GM12872 (cell line): ENCODE results near the gene NOTCH4.

ENCODE experiments used
- CTCF ChIP-seq: IDR thresholded peaks from 3 replicates; pipeline ENCODE4 v1.5.1; 2011; ENCODE audit warnings: low read depth, mild to moderate bottlenecking, low read length, moderate library complexity; ENCODE audit not compliant: insufficient read depth

The NOTCH4 gene

DNA sequence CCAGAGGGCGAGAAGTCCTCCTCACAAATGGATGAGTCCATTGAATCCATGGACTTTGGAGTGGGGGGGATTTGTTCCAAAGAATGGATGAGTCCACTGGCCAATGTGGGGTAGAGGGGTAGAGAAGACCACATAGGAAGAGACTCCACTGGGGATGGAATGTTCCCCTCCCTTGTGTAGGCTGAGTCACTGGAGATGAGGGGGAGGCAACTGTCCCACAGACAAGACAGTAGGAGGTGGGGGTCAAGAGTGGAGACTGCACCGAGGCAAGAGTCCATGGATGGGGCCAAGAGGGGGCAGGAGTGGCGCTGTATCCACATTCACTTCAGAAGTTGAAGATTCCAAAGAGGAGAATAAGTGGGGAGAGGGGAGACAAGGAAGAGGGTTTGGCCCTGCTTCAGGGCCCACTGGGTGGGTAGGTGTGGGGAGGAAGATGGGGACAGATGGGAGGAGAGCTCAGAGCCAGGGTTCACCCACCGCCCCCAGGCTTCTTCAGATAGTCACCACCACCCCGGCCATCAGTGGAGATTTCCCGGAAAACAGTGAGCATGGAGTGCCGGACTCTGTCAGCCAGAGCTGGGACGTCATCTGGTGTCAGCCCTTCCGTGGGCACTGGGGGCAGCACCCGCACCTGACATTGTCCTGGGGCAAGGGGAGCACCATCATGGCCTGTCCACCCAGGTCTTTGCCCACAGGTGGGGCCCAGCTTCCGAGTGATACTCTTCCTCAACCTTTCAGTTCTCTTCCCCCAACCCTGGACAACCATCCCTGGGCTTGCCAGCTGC, 54.9 kb downstream of the NOTCH4 start:
- 0 out of 3 replicates have a peak, but pooled peaks have one; percentile 13 for TF ChIP-seq CTCF

DNA sequence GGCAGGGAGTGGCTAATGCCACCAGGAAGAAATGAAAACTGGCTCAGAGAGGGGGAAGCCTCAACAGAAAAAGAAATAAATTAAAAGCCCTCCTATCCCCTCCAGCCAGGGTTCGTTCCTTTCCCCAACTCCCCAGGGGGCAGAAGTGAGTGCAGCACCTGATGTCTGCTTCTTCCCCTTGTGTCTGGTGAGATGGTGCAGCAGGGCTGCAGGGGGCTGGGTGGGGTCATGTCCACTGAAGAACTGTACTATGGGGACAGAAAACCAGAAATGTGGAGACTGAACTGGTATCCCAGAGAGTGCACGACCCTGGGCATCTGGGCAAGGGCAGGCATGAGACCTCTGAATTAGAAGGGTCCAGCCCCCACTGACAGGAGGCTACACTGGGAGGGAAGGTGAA, 55.5 kb downstream of the NOTCH4 start:
- TF ChIP-seq CTCF: no peak

DNA sequence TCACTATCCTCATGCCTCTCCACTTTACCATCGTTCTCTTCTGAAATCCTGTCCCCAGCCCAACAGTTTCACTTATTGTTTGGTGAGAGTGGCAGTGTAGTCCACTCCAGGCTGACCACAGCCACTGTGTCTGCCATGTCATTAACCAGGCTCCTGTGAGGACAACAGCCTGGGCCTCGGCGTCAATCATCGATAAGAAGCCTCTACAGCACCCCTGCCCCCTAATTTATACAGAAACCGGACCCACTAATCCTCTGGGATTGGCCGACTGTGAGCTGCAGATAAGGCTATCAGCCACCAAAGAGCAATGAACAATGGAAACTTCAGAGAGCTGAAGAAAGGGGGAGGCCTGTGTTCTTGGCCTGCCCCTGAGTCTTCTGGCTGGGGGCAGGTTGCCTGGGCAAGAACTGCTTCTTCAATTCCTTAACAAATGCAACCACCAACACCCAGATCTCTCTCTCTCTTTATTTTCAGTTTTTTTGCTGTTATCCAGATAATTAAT, 56.1 kb downstream of the NOTCH4 start:
- TF ChIP-seq CTCF: no peak

GRCh38 chr6:32167154-32167760, 56.6 kb downstream of the NOTCH4 start:
- TF ChIP-seq CTCF: no peak

DNA sequence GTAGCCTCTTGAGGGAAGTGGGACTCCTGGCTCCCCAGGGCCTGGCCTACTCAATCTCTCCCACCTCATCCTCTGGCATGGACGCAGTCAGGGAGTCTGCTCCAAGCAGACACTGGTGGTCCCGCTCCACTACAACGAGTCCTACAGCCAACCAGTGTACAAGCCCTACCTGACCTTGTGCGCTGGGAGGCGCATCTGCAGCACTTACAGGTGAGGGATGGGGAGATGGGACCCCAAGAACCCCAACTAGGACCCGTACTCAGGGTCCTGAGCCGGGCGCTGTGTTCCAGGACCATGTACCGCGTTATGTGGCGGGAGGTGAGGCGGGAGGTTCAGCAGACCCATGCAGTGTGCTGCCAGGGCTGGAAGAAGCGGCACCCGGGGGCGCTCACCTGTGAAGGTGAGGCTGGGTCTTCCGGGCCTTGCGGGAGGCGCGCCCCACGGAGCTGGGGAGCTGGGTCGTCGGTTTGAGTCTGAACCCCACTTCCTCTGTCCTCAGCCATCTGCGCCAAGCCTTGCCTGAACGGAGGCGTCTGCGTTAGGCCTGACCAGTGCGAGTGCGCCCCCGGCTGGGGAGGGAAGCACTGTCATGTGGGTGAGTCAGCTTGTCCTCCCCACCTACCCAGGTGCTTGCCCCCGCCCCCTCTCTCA, 57.3 kb downstream of the NOTCH4 start:
- TF ChIP-seq CTCF: no peak

DNA sequence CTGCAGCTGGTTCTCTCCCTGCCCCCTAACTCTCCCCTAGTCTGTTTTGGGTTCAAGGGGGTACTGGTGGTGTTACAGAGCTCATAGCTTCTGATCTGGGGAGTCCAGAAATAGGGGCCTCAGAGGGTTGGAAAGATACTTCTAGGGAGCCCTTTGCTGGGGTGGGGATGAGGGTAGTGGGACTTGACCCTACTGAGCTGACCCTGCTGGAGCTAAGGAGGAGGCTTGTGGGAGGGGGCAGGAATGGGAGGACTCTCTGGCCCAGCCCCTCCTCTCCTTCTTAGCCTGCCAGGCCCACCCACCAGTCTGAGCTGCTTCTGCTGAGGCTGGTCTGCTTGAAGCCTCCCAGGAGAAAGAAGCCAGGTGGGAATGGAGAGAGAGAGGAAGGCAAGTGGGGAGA, 59.6 kb downstream of the NOTCH4 start, which contains the start of gene EGFL8:
Gene EGFL8 (plus strand): TSS at position 301 of the 400 bp plus-strand sequence. CDS start 1,571 bp downstream, outside the sequence.
- TF ChIP-seq CTCF: no peak

DNA sequence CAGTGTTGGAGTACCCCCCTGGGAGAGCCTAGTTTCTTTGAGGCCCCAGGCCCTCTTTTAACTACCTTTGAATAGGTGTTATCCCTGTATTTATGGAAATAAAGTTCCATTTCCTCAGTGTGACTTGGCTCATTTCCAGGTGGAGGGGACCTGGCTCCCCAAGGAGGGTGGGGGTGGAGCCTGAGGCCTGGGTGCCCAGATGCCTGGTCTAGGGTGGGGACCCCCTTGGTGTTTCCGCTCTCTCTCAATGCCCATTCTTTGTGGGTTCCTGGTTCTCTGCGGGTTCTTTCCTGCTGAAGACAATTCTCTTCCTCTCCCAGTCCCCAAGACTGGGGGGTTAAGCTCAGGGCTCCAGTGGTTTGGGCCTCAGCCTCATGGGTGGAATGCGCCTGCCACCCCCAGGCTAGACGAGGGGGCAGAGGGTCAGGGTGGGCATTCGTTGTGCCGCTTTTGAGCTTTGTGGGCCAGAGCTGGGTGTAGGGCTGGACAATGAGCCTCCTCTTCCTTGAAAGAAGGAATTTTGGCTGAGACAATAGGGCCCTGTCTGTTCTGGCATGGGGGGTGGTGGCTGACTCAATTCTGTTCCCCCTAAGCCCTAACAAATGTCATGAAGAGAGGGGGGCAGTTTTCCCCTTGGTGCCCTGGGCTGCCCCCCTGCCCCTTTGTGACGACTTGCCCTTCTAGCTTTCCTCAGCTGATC, 60.2 kb downstream of the NOTCH4 start:
- no peak for TF ChIP-seq CTCF
